Gastroesophageal sphincter (tissue), 4 donors: Measurements from ENCODE around the gene DHH. TPM values are rescaled to one million over a fixed set of nuclear protein-coding genes. Genes with fewer than 3 reads are reported as not detected.

Source experiments
- ATAC-seq: fragments of 150-250 bp; one replicate; pipeline ENCODE4 v1.9.1; 2016; ENCODE audit warnings: mild to moderate bottlenecking, moderate library complexity
- H3K27ac ChIP-seq, 4 donors: fragments of 200-600 bp; sonication (generic) in 3 of 4; 1 replicate in 3 of 4; 2 replicates in 1 of 4; pipeline ENCODE4 v1.5.1; 2016 to 2019
- H3K27me3 ChIP-seq: fragments of 200-600 bp; sonication (generic); one replicate; pipeline ENCODE4 v1.5.1; 2019
- H3K36me3 ChIP-seq, 2 donors: fragments of 200-600 bp; sonication (generic); one replicate each; pipeline ENCODE4 v1.5.1; 2019; ENCODE audit warnings: control low read depth in 1 of 2
- H3K4me1 ChIP-seq, 3 donors: fragments of 200-600 bp; sonication (generic); 1 replicate in 2 of 3; 2 replicates in 1 of 3; pipeline ENCODE4 v1.5.1; 2016 to 2019; ENCODE audit warnings: control low read depth in 2 of 3
- H3K4me3 ChIP-seq, 2 donors: fragments of 200-600 bp; sonication (generic); one replicate each; pipeline ENCODE4 v1.5.1; 2019; ENCODE audit warnings: mild to moderate bottlenecking in 1 of 2, moderate library complexity in 1 of 2
- H3K9me3 ChIP-seq, 3 donors: fragments of 200-600 bp; sonication (generic); one replicate each; pipeline ENCODE4 v1.5.1; 2017 to 2019; ENCODE audit warnings: control low read depth in 2 of 3
- EP300 ChIP-seq: sonication (generic); formaldehyde crosslinking; IDR thresholded peaks from one replicate; pipeline ENCODE4 v1.6.1; 2017; ENCODE audit warnings: antibody characterized with exemption, mild to moderate bottlenecking
- POLR2A ChIP-seq, 2 donors: fragments of 450-650 bp; IDR thresholded peaks; one replicate each; pipeline ENCODE4 v1.6.1; 2017; ENCODE audit warnings: antibody characterized with exemption in 2 of 2, mild to moderate bottlenecking in 2 of 2, moderate library complexity in 1 of 2
- POLR2AphosphoS5 ChIP-seq: sonication (generic); formaldehyde crosslinking; IDR thresholded peaks from one replicate; pipeline ENCODE4 v1.6.1; 2017; ENCODE audit warnings: antibody characterized with exemption
- WGBS, 2 donors: methylation state at CpG; one replicate each; pipeline ENCODE4 v1.1.5; 2018; ENCODE audit warnings: low coverage in 1 of 2; 5-methylcytosine and 5-hydroxymethylcytosine counted together
- total RNA-seq, 4 donors: library from RNA; depleted of rRNA; stranded (reverse); fragments of >200 nt; gene quantifications; one replicate each; pipeline ENCODE4 v1.1.0, GENCODE V29; 2016
- TF ChIP-seq, protein P1 (sequence below), 4 experiments: fragments of 200-600 bp in 2 of 4; fragments of 450-650 bp in 2 of 4; sonication (generic) in 1 of 4; IDR thresholded peaks; one replicate each; pipeline ENCODE4 v1.5.1; 2017 to 2019; ENCODE audit warnings: antibody characterized with exemption in 4 of 4, mild to moderate bottlenecking in 2 of 4, moderate library complexity in 2 of 4

DHH gene
- total RNA-seq, 4 donors from 2014 or later: 0.54 to 1.2 (median 0.85) TPM

GRCh38 chr12:49108958-49109404, 14.4 kb upstream of the DHH start:
- H3K4me3 ChIP-seq: peak overlapping the region; percentile 56 to 81
- 5 to 8% methylated on average over 2 to 4 of the region's 4 CpGs for WGBS, 2 donors
- peaks cover 0 to 29% of the 10 kb centered on the region in 2 donors for H3K36me3 ChIP-seq
- peak; percentile 84 for TF ChIP-seq POLR2AphosphoS5
- TF ChIP-seq, protein P1, sequence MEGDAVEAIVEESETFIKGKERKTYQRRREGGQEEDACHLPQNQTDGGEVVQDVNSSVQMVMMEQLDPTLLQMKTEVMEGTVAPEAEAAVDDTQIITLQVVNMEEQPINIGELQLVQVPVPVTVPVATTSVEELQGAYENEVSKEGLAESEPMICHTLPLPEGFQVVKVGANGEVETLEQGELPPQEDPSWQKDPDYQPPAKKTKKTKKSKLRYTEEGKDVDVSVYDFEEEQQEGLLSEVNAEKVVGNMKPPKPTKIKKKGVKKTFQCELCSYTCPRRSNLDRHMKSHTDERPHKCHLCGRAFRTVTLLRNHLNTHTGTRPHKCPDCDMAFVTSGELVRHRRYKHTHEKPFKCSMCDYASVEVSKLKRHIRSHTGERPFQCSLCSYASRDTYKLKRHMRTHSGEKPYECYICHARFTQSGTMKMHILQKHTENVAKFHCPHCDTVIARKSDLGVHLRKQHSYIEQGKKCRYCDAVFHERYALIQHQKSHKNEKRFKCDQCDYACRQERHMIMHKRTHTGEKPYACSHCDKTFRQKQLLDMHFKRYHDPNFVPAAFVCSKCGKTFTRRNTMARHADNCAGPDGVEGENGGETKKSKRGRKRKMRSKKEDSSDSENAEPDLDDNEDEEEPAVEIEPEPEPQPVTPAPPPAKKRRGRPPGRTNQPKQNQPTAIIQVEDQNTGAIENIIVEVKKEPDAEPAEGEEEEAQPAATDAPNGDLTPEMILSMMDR (IDR thresholded peaks at IDR 0.05): no peak
- ATAC-seq: peak; percentile 42
- H3K27ac ChIP-seq: peak overlapping the region; percentile 84 to 99 (median 96)
- H3K9me3 ChIP-seq: no peaks in the 10 kb centered on the region
- H3K4me1 ChIP-seq: peaks cover 6 to 67% (median 46%) of the 10 kb centered on the region in 3 donors
- H3K27me3 ChIP-seq: no peaks in the 10 kb centered on the region

DNA sequence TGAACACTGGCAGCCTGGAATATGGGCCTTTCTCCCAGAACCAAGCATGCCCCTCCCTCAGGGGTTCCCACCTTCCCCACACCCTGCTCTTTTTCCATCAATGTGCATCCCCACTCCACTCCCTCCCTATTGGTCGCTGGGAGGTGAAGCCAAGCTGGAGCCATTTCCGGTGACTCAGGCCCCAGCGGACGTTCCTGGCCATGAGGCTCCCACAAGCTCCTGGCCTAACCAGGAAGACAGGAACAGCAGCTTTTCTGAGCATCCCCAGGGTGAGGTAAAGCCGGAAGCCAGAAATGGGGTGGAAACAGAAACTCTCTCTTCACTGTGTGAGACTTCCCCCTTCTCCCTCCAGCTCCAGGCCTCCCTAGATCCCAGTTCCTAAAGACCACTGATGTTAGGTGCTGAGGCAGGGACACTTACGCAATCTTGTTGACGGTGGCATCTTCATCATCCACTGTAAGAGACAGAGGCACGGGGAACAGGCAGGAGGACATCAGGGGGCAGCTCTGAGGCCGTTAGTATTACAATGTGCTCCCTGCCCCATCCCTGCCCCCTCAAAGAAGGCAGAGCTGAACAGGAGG, 11.0 kb upstream of the DHH start:
- WGBS, 2 donors: 70% methylated on average over 6 of the region's 9 CpGs; no CpG with 5 or more reads in 1 of the 2 donors
- H3K9me3 ChIP-seq: no peaks in the 10 kb centered on the region
- H3K27me3 ChIP-seq: no peaks in the 10 kb centered on the region
- H3K4me1 ChIP-seq: peaks cover 6 to 64% (median 40%) of the 10 kb centered on the region in 3 donors
- no peak overlapping the region for H3K4me3 ChIP-seq
- TF ChIP-seq, protein P1 (IDR thresholded peaks at IDR 0.05): no peak
- TF ChIP-seq POLR2AphosphoS5: no peak
- no peak for TF ChIP-seq POLR2A (IDR thresholded peaks at IDR 0.05)
- no peak for TF ChIP-seq EP300
- no peak for ATAC-seq
- H3K27ac ChIP-seq: peak overlapping the region in 3 of 4 donors; percentile 32 to 63 (median 46)
- H3K36me3 ChIP-seq: peaks cover 0 to 63% of the 10 kb centered on the region in 2 donors

DNA sequence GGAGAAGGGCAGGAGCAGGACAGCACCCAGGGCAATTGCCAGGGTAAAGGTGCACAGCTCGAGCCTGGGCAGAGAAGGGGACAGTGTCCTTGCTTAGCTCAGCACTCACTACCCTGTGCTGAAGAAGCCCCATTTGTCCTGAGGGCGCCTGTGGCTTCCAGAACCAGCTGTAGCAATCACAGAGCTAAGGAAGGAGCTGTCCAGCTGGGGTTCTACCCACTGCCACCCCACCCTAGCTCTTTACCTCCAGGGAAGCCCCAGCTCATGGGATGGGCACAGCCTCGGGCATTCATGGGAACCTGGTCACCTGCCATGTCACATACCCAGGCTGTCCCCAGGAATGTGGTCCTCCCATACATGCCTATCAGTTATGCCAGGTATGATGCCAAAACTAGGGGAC, 10.2 kb upstream of the DHH start:
- Histone ChIP-seq H3K4me1 (peaks cover 6 to 64% (median 40%) of the 10 kb centered on the region in 3 donors), H3K27me3 (no peaks in the 10 kb centered on the region), H3K36me3 (peaks cover 0 to 71% of the 10 kb centered on the region in 2 donors), H3K4me3 (no peak overlapping the region), H3K9me3 (no peaks in the 10 kb centered on the region), H3K27ac (no peak overlapping the region)
- TF ChIP-seq EP300: no peak
- TF ChIP-seq, protein P1 (IDR thresholded peaks at IDR 0.05): no peak
- WGBS, 2 donors: no CpG with 5 or more reads among the region's 3 CpGs
- no peak for ATAC-seq

- no peaks in the 10 kb centered on the region for H3K27me3 ChIP-seq
- ATAC-seq: no peak
- H3K27ac ChIP-seq: no peak overlapping the region
- no peak overlapping the region for H3K4me3 ChIP-seq
- no peaks in the 10 kb centered on the region for H3K9me3 ChIP-seq
- TF ChIP-seq POLR2A (IDR thresholded peaks at IDR 0.05) (no peak), EP300 (no peak), POLR2AphosphoS5 (no peak)
- TF ChIP-seq, protein P1 (IDR thresholded peaks at IDR 0.05): no peak
- H3K4me1 ChIP-seq: peaks cover 0 to 20% (median 3%) of the 10 kb centered on the region in 3 donors
- H3K36me3 ChIP-seq: peaks cover 0 to 97% of the 10 kb centered on the region in 2 donors
- 97% methylated on average over 5 of the region's 6 CpGs; no CpG with 5 or more reads in 1 of the 2 donors for WGBS, 2 donors
Observed at GRCh38 chr12:49100380-49100779, 5.8 kb upstream of the DHH start.

- ATAC-seq: no peak
- Histone ChIP-seq H3K4me1 (peaks cover 0 to 18% (median 12%) of the 10 kb centered on the region in 3 donors), H3K9me3 (no peaks in the 10 kb centered on the region), H3K27ac (no peak overlapping the region), H3K36me3 (peaks cover 0 to 81% of the 10 kb centered on the region in 2 donors), H3K27me3 (peaks cover 13% of the 10 kb centered on the region), H3K4me3 (no peak overlapping the region)
- 70 to 93% methylated on average over 2 of the region's 2 CpGs for WGBS, 2 donors
- TF ChIP-seq POLR2A (IDR thresholded peaks at IDR 0.05) (no peak), EP300 (no peak), POLR2AphosphoS5 (no peak)
- TF ChIP-seq, protein P1 (IDR thresholded peaks at IDR 0.05): no peak
Observed at GRCh38 chr12:49098703-49099102, 4.1 kb upstream of the DHH start.
